ENCODE measurements around the gene NEGR1.
"Not testable (repeated sequence)": the region's sequence is repeated elsewhere in the genome, so short reads cannot be mapped to it uniquely, and the experiment has no call there.

NEGR1 gene

DNA sequence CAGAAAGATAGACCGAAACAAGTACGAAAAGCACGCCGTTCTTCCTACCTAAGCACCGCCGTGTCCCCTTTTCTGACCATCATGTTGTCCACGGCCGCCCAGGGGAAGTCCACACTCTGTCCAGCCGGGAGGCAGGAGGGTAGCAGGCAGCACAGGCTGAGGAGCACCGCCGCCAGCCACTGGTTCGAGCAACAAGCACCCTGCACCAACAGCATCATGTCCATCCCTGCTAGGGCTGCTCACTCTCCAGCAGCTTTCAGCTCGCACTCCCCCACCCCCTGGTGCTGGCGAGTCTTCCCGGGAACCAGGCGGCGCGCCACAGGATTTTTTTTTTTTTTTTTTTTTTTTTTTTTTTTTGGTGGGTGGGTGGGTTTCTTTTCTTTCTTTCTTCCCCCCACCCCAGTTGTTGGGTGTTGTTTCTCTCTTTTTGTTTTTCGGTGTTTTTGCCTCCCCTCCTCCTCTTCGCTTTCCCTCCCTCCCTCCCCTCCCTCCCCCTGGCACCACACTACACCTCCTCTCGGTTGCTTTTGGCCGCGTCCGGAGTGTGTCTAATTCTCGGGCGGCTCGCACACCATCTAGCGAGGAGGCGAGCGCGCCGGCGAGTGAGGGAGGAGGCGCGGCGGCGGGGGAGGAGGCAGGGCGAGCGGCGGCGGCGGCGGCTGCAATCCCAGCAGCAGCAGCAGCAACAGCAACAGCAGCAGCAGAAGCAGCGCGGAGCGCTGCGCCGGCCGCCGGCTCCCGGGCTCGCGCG lies at the start of gene NEGR1:
NEGR1 (minus strand) TSS at position 269 of the 751 bp plus-strand sequence.
- peak; percentile 58 to 81 for DNase-seq

DNA sequence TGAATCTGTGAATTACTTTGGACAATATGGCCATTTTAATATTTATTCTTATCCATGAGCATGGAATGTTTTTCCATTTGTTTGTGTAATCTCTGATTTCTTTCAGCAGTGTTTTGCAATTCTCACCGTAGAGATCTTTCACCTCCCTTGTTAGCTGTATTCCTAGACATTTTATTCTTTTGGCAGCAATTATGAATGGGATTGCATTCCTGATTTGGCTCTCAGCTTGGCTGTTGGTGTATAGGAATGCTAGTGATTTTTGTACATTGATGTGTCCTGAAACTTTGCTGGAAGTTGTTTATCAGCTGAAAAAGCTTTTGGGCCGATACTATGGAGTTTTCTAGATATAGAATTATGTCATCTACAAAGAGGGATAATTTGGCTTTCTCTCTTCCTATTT lies 44.2 kb upstream of the NEGR1 start:
- no peak for DNase-seq

DNA sequence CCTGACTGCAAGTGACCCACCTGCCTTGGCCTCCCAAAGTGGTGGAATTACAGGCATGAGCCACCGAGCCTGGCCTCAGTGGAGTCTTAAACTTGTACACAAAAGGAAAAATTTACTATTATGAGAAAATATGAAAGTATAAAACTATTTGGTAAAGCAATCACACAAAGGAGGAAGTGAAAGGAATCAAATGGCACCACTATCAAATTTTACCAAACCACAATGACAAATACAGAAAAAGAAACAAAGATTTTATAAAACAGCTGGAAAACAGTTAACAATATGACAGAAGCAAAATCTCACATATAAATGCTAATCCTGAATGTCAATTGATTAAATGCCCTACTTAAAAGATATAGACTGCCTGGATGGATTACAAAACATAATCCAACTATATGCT lies 42.1 kb upstream of the NEGR1 start:
- DNase-seq = no peak

DNA sequence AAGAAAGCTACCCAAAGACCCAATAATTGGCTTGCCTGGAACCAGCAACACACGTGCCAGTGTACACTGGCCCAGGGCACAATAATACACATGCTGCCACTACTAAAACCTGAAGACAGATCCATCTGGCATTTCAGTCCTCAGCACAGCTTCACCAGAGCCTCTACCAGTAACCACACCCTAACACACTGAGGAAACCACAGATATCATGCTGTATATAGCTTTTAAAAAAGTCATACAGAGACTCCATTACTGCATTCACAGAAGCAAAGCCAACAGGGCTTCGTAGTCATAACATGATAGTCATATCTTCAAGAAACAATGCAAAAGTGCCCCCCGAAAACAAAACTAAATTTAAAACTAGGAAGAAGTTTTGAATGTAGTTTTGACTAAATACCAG lies 40.6 kb upstream of the NEGR1 start:
- no peak for DNase-seq

DNA sequence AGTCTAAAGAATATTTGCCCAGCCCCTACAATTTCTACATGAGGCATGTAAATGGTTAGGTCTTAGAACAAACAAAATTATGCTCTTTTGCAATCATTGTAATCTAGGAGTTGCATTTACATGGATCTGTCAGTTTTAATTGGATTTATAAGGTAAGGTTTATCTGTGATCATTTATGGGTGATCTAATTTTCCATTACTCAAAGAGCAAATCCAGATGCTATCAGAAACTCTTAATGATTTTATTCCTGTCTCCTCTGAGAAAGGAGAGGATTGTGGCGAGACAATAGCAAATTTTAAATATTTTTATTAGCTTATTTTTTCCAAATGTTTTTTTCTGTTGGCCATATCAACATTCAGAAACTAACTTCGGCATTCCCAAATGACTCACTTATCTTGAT lies 14.2 kb upstream of the NEGR1 start:
- no peak for DNase-seq

GRCh38 chr1:72288886-72289285 lies 6.5 kb upstream of the NEGR1 start:
- DNase-seq = no peak

GRCh38 chr1:72286401-72286800 lies 4.1 kb upstream of the NEGR1 start:
- no peak for DNase-seq

DNA sequence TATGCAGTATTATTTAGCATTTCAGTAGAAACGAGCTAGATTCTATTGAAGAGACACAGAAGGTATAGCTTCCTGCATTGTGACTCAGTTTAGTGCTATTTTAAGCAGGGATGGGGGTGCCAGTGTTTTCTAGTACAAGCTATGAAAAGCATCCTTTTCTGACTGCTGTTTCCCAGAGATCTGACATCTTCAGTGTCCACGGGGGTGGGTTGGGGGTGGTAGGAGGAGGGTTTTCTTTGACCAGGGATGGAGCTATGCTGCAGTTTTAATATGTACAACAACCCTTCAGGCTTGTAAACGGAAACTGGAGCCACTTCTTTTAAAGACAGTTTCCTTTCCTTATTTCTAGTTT lies 2.7 kb upstream of the NEGR1 start:
- DNase-seq = no peak

DNA sequence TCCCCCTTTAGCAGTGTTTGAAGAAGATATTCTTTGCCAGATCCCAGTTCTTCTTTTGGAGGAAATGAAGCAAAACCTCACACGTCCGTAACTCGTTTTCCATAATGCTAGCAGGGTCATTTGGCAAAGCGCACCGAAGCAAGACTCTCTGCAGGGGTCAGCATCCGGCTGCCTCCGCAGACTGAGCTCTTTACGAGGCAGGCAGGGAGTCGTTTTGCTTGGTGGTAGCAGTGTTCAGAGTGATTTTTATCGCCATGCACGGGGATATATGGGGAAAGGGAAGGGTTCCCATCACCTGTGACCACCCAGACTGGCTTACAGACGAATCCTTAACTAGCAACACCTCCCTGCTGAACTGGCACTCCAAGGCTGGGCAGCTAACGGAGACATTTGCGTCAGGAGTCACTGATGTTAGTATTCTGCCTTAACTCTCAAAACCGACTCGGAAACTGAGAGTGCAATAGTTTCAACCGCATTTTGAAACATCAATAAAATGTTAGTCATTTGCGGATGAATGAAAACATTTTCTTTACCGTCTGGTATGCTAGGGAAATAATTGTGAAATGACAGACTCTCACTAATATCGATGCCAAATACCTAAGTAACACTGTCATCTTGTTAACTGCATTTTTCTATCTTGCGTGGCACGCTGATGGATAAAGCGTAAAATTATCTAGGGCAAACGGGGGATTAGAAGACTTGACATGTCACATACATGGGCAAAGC lies 2.2 kb upstream of the NEGR1 start:
- DNase-seq = peak; percentile 18 to 70

DNA sequence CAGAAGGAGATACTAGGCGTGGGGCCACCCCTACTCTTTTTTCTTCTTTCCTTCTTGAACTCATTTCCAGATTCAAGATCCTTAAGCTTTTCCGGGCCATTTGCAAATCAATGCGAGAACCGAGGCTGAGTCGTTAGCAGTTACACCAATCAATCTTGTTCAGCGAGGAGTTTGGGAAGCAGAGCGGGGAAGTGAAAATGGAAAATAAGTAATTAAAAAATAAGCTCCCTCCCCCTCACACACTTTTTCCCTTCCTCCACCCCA lies 1.7 kb upstream of the NEGR1 start:
- peak in 1 of 2 experiments; percentile 73 for DNase-seq

DNA sequence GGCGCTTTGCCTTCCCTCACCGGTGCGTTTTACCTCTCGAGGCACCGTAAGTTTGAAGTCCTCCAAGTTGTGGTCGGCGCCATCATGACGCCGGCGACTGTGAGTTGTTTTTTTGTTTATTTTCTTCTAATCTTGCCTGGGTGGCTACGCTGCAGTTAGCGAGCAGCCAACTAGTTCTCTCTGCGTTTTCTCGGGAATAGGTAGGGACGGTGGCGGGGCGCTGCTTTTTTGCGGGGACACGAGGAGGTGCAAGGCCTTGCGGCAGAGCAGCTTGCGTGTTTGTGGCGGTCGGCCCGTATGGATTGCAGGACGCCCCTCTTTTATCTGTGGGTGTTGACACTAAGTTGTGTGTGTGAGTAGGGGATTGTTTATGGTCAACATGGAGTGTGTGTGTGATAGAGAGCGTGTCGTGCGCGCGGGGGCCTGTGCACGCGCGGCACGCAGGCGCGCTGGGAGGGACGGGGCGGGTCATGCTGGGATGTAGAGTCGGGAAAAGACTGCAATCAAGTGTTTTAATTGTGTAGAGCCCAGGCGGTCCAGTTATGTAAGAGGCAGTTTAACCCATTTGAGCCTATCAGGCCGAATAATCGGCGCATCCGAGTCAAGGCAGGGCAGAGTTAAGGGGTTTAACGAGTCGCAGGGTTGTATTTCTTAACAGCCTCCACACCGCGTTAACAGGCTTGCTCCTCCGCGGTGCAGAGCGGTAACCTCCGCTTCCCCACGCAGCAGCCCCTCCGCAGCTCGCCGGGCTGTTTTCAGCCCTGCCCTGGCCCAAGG lies 1.2 kb upstream of the NEGR1 start:
- DNase-seq = peak; percentile 66 to 76

DNA sequence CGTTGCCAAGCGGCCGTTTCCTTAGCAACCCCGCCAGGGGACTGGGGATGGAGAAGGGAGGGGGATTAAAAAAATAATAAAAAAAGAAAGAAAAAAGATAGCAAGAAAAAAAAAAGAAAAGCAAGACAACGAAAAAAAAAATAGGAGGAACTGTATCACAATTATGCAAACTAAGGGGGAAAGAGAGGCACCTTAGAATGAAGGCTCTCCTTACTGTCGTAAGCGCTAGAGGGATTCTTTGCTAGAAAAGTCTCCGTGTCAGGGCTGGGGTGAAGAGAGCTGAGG lies 625 bp upstream of the NEGR1 start:
- DNase-seq = no peak

GRCh38 chr1:72281637-72282270 lies 585 bp downstream of the NEGR1 start:
- DNase-seq = peak in 1 of 2 experiments; percentile 6

DNA sequence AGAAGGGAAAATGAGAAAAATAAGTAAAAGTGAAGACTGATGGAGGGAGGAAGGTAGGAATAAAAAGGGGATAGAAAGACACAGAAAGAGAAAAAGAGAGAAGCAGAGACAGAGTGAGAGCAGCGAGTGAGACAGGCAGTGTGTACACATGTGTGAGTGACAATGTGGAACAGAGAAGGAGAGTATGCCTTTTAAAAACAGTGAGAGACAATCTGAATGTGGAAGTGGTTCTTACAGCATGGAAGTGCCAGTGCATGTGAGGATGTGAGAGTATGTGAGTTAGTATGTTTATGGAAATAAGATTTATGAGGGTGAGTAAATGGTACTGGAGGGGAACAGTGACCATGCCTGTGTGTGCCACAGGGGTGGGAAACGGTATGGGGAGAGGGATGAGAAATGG lies 1.2 kb downstream of the NEGR1 start:
- DNase-seq = no peak

GRCh38 chr1:72280711-72281110 lies 1.6 kb downstream of the NEGR1 start:
- DNase-seq = no peak

- DNase-seq = no peak
These were observed 2.2 kb downstream of the NEGR1 start for GRCh38 chr1:72280131-72280530.

DNA sequence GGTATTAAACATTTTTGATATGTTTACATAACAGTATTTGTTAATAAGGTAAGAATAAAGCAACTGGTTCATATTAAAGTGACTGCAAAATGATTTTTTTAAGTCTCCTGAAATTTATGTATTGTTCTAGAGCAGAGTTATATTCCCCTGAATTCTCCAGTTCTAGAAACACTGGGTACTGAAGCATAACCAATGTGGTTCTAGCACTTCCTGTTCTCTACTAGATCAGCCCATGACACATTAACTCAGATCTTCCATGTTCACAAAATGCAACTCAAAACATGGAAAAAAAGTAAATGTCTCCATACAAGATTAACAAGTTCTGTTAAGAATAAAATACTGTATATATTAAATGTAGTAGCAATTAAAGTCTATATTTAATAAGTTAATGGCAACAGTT lies 3.9 kb downstream of the NEGR1 start:
- DNase-seq = no peak

GRCh38 chr1:72271555-72272085 lies 10.7 kb downstream of the NEGR1 start:
- no peak for DNase-seq

GRCh38 chr1:72262735-72263134 lies 19.6 kb downstream of the NEGR1 start:
- DNase-seq = no peak

DNA sequence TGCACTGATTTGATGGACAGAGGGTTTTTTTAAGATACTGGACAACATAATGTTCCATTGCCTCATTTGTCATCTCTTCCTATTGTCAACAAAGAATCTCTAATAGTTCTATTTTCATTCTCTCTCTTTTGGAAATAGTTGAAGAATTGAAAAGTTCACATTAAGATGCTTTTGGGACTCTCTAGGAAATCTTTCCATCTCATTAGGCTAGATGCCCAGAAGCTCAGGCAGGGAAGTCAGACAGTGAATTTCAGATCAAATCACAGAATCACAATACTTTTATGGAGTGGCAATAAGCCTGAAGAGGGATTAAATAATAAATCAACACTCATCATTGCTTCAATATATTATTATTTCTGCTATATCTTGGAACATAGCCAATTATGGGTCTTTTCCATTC lies 29.2 kb downstream of the NEGR1 start:
- no peak for DNase-seq

GRCh38 chr1:72241397-72241796 lies 40.9 kb downstream of the NEGR1 start:
- DNase-seq = no peak

DNA sequence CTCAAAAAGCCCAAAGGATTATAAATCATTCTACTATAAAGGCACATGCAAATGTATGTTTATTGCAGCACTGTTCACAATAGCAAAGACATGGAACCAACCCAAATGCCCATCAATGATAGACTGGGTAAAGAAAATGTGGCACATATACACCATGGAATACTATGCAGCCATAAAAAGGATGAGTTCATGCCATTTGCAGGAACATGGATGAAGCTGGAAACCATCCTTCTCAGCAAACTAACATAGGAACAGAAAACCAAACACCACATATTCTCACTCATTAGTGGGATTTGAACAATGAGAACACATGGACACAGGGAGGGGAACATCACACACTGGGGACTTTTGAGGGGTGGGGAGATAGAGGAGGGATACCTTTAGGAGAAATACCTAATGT lies 46.4 kb downstream of the NEGR1 start:
- not testable (repeated sequence) for DNase-seq

- DNase-seq = no peak
These were observed 47.3 kb downstream of the NEGR1 start for GRCh38 chr1:72235062-72235461.

DNA sequence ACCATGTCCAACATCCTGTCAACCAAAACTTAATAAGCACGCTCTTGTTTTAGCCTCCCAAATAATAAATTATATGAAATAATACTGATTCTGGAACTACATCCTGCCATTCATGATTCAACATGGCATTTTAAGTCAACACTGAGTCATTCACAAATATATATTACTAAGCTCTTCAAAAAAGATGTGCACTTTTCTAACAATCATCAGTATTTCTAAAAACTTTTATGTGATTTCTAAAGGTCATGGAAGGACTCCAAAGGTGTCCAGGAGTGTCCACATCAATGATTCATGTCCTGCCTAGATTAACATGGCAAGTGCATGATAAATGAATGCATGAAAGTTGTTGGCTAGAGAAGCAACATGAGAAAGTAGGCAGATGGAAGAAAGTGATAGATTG lies 51.6 kb downstream of the NEGR1 start:
- no peak for DNase-seq
